Activated CD8-positive, alpha-beta T cell treated with anti-CD3 and anti-CD28 coated beads for 36 hours (primary cell): Measurements from ENCODE around the gene SPRED3. TPM values are rescaled to one million over a fixed set of nuclear protein-coding genes. Genes with fewer than 3 reads are reported as not detected.

Source experiments
- ATAC-seq: fragments of 200-7000 bp; cut with Tn5 transposase; one replicate; pipeline ENCODE4 v1.10.0; 2021; ENCODE audit warnings: mild to moderate bottlenecking, moderate library complexity
- CTCF ChIA-PET: fragments of 350-600 bp; sonication (Branson Sonifier 250); formaldehyde crosslinking; loops from one replicate; lab custom pipeline; 2021; ENCODE audit warnings: antibody characterized with exemption; lab: Charles Lee
- POLR2A ChIA-PET: fragments of 350-600 bp; sonication (Branson Sonifier 250); formaldehyde crosslinking; loops from one replicate; lab custom pipeline; 2021; ENCODE audit warnings: antibody characterized with exemption; lab: Charles Lee
- DNase-seq: peaks from one replicate; pipeline ENCODE4 v3.0.0-alpha.2; 2020
- H3K27ac Mint-ChIP-seq: one replicate; pipeline ENCODE4 v1.8.0; 2021; ENCODE audit warnings: mild to moderate bottlenecking, mixed read lengths
- H3K27me3 Mint-ChIP-seq: one replicate; pipeline ENCODE4 v1.8.0; 2021; ENCODE audit warnings: mixed read lengths
- H3K36me3 Mint-ChIP-seq: one replicate; pipeline ENCODE4 v1.8.0; 2021; ENCODE audit warnings: low read depth, mixed read lengths
- H3K4me1 Mint-ChIP-seq: one replicate; pipeline ENCODE4 v1.8.0; 2021; ENCODE audit warnings: low read depth, mixed read lengths
- H3K4me3 Mint-ChIP-seq: one replicate; pipeline ENCODE4 v1.8.0; 2021; ENCODE audit warnings: mild to moderate bottlenecking, moderate library complexity, mixed read lengths
- H3K9me3 Mint-ChIP-seq: one replicate; pipeline ENCODE4 v1.8.0; 2021; ENCODE audit warnings: mixed read lengths
- CTCF ChIP-seq: fragments of 200-600 bp; IDR thresholded peaks from one replicate; pipeline ENCODE4 v1.8.0; 2022; ENCODE audit warnings: antibody characterized with exemption, mild to moderate bottlenecking
- intact Hi-C: fragments of 100-400 bp; cut with micrococcal nuclease; formaldehyde crosslinking; loops from one replicate; pipeline ENCODE4 v1.10.0; 2022
- total RNA-seq, 2 experiments: library from RNA; stranded (reverse); gene quantifications; one replicate each; pipeline ENCODE4 v1.2.3, GENCODE V29; 2021

The SPRED3 gene
- total RNA-seq, 2 experiments from 2014 or later: 0.69 to 1.5 TPM

- H3K36me3 Mint-ChIP-seq: no peaks in the 10 kb centered on the region
- ATAC-seq: no peak
- POLR2A ChIA-PET: interaction anchor here (1.2 to 1.8 kb wide), 3 partner anchors 15 to 150 kb away, joined by 3 to 4 read pairs (median 3); partner anchors contain the start of genes CATSPERG and PSMD8
Measured at GRCh38 chr19:38359242-38360021, 29.1 kb upstream of the SPRED3 start.

DNA sequence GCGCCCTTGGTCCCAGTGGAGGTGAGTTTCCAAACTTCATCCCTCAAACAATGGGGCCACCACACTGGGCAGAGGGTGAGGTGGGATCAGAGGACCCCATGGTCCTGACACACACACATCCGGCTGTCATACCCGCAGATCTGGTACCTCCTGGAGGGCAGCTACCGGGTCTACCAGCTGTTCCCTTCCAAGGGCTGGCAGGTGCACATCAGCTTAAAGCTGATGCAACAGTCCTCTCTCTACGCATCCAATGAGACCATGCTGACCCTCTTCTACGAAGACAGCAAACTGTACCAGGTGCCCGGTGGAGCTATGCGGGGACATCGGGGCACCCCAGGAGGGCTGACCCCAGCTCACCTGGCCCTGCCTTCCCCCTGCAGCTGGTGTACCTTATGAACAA lies 28.1 kb upstream of the SPRED3 start:
- ChIA-PET CTCF (interaction anchor here (1.1 to 1.4 kb wide), 4 partner anchors 14 to 116 kb away, joined by 3 to 5 read pairs (median 4); partner anchors contain the start of gene PSMD8), POLR2A (interaction anchor here (1.8 to 2.9 kb wide), 2 partner anchors 14 to 25 kb away, joined by 4 to 13 read pairs; partner anchors contain the start of genes CATSPERG and PSMD8)
- peaks cover 22% of the 10 kb centered on the region for H3K27me3 Mint-ChIP-seq
- H3K4me1 Mint-ChIP-seq: peaks cover 10% of the 10 kb centered on the region
- H3K9me3 Mint-ChIP-seq: no peaks in the 10 kb centered on the region
- TF ChIP-seq CTCF: no peak
- H3K36me3 Mint-ChIP-seq: no peaks in the 10 kb centered on the region
- intact Hi-C loops: no loop called here
- no peak overlapping the region for H3K27ac Mint-ChIP-seq
- no peak for DNase-seq
- no peak for ATAC-seq
- H3K4me3 Mint-ChIP-seq: no peak overlapping the region

More at GRCh38 chr19:38359242-38360021, 29.1 kb upstream of the SPRED3 start:
- Mint-ChIP-seq H3K9me3 (no peaks in the 10 kb centered on the region), H3K4me1 (peaks cover 10% of the 10 kb centered on the region), H3K4me3 (no peak overlapping the region), H3K27me3 (peaks cover 22% of the 10 kb centered on the region), H3K27ac (no peak overlapping the region)
- DNase-seq: no peak
- intact Hi-C loops: no loop called here
- CTCF ChIA-PET: interaction anchor here (1.3 to 1.4 kb wide), 2 partner anchors 17 to 21 kb away, joined by 4 to 5 read pairs; no protein-coding TSS in a partner anchor
- TF ChIP-seq CTCF: no peak

DNA sequence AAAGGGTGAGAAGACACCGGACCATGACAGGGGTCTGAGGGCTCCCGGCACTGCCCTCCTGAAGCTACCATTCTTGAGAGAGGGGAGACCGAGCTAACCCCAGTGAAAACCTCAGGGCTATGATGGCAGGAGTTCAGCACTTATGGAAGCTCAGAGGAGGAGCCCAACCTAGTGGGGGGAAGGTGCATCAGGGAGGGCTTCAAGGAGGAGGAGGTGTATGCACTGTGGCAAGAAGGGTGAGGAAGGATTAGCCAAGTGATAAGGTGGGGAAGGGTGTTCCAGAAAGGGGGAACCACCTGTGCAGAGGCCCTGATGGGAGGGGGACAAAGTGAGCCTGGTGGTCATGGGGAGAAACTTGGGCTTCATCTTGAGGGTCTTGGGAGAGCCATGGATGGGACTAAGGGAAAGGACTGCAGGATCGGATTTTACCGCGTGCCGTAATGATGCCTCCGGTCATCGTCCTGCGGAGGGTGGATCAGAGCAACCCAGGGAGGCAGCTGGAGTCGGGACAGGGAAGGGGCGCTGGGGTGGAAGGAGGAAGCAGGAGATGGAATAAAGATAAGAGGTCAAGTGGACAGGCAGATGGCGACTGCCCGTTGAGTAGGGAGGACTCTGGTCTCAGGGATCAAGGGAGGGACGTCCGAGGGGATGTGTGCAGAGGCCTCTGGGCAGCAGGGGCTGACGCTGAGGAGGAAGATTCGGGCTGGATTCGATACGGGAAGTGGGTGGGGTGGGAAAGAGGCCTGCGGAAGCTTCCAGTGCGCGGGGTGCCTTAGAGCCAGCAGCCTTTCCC lies 27.5 kb upstream of the SPRED3 start:
- intact Hi-C loops: no loop called here
- Mint-ChIP-seq H3K27me3 (peaks cover 22% of the 10 kb centered on the region), H3K4me1 (peaks cover 10% of the 10 kb centered on the region), H3K27ac (no peak overlapping the region), H3K4me3 (peak overlapping the region; percentile 78), H3K9me3 (no peaks in the 10 kb centered on the region), H3K36me3 (no peaks in the 10 kb centered on the region)
- CTCF ChIA-PET: interaction anchor here (1.1 to 2.3 kb wide), 6 partner anchors 13 to 117 kb away, joined by 3 to 7 read pairs (median 4); partner anchors contain the start of genes FAM98C and PSMD8
- POLR2A ChIA-PET: interaction anchor here (2.9 kb wide), 1 partner anchor 13 kb away, joined by 13 read pairs; the partner anchor contains the start of gene PSMD8
- TF ChIP-seq CTCF: no peak
- no peak for DNase-seq
- no peak for ATAC-seq

GRCh38 chr19:38361633-38362075 lies 26.8 kb upstream of the SPRED3 start:
- Mint-ChIP-seq H3K36me3 (no peaks in the 10 kb centered on the region), H3K4me3 (peak overlapping the region; percentile 78), H3K27ac (no peak overlapping the region), H3K9me3 (no peaks in the 10 kb centered on the region), H3K27me3 (peaks cover 25% of the 10 kb centered on the region), H3K4me1 (peaks cover 10% of the 10 kb centered on the region)
- POLR2A ChIA-PET: interaction anchor here (2.9 kb wide), 1 partner anchor 12 kb away, joined by 13 read pairs; the partner anchor contains the start of gene PSMD8
- intact Hi-C loops: no loop called here
- peak; percentile 78 for ATAC-seq
- DNase-seq: peak; percentile 76
- TF ChIP-seq CTCF: peak; percentile 26
- CTCF ChIA-PET: interaction anchor here (0.7 to 2.3 kb wide), 4 partner anchors 12 to 118 kb away, joined by 3 to 7 read pairs (median 4); partner anchors contain the start of genes CATSPERG, FAM98C and PSMD8
